ENCODE data around the gene NR6A1.
A peak's percentile ranks its signal among the peaks of the same experiment; 100 is the strongest.

NR6A1 gene

DNA sequence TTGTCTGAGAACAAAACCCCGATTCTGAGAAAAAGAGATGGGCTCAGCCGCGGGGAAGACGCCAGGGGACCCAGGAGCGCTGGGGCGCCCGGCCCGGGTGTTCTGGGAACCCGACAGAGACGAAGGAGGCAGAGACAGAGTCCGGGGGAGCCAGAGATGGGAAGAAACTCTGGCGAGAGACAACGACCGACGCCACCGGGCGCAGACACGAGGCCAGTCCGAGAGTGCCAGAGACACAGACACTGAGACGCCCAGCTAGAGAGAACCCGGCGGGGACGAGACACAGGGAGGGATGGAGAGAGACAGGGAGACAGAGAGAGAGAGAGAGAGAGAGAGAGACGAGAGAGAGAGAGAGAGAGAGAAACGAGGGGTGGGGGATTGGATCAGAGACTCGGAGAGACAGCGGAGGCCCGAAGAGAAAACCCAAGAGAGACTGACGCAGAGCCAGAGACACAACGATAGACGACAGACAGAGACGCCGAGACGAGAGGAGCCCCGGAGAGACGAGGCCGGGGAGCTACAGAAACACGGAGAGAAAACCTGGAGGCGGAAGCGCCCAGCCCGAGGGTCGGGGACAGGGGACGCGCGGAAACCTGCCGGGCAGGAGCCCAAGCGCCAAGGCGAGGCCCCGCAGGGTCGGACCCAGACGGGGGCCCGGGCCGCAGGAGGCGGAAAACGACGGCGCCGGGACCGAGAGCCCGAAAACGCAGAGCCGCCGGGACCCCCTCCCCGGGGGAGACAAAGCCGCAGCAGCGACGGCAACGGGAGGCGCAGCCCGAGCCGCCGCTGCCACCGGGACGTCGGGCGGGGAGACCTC lies 267.2 kb downstream of the NR6A1 start:
- DNase-seq (ENCODE audit: low read depth): no peak

DNA sequence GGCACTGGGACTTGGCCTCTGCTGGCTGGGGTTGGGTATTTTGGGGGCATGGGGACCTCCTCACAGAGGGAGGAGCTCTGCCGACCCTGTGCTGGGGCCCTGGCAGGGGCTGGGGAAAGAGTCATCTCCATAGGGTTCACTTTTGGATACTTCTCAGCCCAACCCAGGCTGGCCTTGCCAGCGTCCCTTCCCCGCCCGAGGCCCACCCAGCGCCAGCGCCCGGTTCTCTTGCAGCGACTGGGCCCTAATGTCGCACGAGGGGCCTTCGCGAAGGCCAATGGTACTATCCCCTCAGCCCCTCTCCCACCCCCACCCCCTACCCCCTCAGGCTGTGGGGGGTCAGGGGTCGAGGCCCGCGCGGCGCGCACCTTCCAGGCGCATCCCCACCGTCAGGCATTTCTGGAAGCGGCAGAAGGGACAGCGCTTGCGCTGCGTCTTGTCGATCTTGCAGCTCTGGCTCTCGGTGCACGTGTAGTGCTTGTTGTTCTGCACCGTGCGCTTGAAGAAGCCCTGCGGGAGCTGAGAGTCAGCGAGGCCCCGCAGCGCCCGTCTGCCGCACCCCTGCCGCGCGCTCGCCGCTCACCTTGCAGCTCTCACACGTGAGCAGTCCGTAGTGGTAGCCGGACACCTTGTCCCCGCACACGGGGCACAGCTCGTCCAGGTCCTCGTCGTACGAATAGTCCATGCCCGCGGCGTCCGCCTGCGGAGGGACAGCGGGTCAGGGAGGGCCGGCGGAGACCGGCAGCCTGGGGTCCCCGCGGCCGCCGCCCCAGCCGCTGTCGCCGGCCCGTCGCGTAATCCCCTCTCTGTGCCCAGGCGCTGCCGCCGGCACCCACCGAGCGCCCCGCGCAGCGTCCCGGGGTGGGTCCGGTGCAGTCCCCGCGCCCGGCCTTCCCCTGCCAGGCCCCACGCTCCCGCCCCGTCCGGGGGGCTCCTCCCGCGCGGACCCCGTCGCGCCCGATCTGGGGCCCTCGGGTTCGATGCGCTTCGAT lies 268.1 kb downstream of the NR6A1 start:
- DNase-seq (ENCODE audit: low read depth): peak; percentile 14

DNA sequence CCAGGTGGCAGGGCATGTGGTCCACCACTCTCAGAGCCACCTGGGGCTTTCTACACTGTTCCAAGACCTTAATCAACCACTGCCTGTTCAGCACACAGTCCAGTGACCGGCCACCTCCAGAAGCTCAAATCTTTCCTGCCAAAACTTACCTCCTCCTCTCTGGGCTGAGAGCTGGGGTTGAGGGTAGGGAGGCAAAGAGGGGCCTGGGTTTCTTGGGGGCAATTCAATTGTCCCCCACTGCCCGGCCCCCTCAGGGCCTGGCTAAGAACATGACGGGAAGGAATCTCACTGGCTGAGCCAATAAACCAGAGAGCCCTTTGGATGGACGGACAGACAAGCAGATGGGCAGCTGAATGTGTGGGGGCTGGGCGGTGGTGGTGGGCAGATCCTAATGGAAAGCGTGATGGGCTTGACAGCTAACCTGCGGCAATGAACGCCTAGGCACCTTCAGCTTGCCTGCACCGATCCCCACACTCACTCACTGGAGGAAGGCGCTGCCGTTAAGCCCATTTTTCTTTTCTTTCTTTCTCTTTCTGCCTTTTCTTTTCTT lies 269.3 kb downstream of the NR6A1 start:
- no peak for DNase-seq (ENCODE audit: low read depth)

GRCh38 chr9:124500796-124501611 lies 270.1 kb downstream of the NR6A1 start:
- no peak for DNase-seq (ENCODE audit: low read depth)

- DNase-seq (ENCODE audit: low read depth): no peak
These were observed 270.9 kb downstream of the NR6A1 start for GRCh38 chr9:124500028-124500795.

DNA sequence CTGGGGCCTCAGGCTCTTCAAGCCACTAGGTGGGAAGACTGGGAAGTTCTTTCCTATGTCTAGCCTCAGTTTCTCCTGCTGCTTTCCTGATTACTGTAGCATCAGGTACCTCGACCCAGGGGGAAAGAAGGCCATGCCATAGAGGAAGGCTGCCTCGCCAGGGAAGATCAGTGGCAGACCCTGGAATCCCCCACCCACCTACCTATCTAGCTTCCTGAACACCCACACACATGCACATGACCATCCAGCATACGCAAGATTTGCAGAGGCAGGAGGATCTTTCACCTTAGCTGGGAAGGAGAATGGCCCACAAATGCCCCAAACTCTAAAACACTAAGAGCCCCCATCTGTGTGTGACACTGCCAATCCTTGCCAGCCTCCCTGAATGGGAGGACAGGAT lies 271.9 kb downstream of the NR6A1 start:
- DNase-seq (ENCODE audit: low read depth): no peak

- no peak for DNase-seq (ENCODE audit: low read depth)
These were observed 272.5 kb downstream of the NR6A1 start for GRCh38 chr9:124498499-124499146.

DNA sequence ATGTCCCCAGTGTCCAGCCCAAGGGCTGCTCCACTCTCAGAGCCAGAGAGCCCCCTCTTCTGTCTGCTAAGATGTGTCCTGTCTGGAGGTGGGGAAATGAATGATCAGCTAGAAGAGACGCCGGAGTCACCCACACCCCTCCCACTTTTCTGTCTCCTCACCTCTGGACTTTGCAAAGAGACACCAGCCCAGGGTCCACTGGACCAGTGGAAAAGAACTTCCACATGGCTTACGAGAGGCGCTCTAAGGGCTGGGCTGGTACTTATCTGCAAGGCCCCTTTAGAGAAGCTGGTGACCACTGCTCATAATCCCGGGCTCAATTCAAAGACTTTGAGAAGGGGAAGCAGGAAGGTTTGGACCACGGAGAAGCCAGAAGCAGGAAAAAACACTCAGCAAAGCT lies 273.1 kb downstream of the NR6A1 start:
- DNase-seq (ENCODE audit: low read depth): no peak

DNA sequence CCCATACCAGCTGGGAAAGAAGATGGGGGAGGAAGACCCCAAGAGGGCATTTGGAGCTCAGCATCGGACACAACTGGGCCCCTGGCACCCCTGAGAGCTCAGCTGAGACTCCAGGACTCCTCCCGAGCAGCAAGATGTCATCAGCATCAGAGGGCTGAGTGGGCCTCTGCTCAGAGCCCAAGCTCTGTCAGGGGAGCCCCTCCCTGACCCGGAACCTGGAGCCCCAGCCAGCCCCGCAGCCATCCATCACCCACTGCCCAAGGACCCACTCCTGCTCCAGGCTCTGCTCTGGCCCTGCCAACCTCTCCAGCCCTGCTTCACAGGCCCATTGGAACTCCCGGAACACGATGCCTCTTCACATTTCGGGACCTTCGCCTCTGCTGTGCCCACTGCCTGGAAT lies 273.7 kb downstream of the NR6A1 start:
- DNase-seq (ENCODE audit: low read depth): no peak

- no peak for DNase-seq (ENCODE audit: low read depth)
These were observed 274.6 kb downstream of the NR6A1 start for GRCh38 chr9:124496463-124496862.

DNA sequence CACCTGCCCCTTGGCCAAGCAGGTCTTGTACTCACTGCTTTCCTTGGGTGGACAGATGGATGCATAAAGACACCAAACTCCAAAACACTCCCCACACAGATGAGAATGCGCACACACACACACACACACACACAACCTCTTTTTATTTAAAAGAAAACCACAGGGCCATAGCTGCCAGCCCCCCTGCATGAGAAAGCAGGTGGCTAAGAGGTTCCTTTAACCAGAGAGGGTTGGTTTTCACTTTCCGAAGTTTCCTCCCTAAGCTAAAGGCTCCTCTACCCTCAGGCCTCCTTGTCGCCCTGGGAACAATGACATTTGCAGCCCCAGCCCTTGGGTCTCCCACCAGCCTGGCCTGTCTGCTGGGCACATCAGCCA lies 275.0 kb downstream of the NR6A1 start:
- no peak for DNase-seq (ENCODE audit: low read depth)

DNA sequence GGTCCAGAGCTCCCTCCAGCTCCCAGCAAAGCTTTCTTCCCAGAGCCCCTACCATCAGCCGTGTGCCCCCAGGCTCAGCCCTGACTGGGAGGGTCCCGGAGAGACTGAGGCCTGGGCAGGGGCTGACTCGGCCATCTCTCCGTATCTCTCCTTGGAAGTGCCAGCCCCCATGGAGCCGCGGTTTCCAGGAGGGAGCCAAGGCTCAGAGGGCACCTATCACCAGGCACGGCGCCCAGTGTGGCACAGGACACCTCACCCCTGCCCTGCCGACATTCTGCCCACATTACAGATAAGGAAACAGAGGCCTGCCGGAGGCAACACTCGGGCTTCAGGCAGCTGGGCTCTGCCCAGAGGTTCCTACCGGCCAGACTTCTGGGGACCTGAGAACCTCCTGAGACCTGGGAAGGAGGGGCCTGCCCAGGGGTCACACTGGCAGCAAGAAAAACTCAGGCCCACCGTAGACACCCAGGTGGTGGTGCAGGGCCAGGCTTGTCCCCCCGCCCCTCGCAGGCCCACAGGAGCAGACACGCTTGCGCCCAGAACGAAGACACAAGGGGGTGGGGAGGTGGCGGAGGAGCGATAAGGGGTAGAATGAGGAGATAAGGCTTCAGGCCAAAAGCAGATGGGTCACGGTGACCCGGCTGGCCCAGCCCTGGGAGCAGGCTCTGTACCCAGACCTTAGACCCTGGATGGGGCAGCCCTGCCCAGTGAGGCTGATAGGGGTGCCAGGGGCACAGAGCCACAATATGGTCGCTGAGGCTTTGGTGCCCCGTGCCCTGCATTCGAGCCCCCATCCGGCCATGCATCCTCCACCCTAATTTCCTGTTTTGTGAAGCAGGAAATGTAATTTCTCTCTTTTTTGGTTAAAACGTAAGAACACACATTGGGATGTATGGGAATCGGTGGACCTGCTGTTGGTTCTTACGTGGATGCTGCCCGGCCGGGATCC lies 275.7 kb downstream of the NR6A1 start:
- no peak for DNase-seq (ENCODE audit: low read depth)

DNA sequence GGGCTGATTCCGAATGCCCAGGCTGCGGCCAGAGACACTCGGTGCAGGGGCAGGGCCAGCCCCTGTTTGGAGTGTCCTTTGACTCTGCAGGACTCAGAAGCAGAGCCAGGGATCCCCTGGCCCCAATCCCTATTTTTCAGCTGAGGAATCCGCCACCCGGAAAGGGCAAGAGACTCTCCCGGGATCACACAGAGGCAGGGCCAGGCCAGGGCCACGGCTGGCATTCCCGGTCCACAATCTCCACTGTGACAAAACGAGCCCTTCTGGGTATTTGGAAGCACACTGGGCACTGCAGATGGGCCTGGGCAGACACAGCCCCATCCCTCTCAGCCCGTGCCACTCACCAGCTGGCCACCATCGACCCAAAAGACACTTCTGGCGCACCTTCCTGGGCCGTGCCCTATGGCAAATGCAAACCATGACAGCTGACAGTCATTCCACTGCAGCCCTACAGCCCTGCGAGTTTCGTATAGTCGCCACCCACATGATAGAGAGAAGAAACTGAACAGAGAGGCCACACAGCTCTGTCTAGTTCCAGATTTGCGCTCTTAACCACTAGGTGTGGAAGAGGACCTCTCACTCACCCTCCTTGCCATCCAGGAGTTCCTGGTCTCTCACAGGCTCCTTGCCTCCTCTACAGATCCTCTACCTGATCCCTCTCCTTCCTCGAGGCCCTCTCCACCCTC lies 277.2 kb downstream of the NR6A1 start:
- no peak for DNase-seq (ENCODE audit: low read depth)

DNA sequence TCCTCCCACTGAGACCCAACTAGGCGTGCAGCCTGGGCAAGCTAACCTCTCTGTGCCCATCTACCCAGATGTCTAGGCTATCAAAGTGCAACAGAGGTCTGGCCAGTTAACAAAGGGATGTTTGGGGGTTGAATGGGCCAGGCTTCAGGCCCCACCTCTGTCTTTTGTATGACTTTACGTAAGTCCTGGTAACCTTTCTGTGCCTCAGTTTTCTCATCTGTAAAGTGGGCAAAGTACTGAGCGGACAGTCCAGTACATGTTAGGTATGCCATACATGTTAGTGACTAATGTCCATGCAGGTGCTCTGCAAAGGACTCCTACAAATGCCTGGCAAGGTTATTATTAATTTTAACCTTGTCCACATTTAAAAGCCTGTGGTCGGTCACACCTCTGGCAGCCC lies 277.9 kb downstream of the NR6A1 start:
- no peak for DNase-seq (ENCODE audit: low read depth)

GRCh38 chr9:124492818-124493217 lies 278.3 kb downstream of the NR6A1 start:
- DNase-seq (ENCODE audit: low read depth): no peak

GRCh38 chr9:124491049-124491975 lies 279.8 kb downstream of the NR6A1 start:
- no peak for DNase-seq (ENCODE audit: low read depth)

GRCh38 chr9:124490004-124490403 lies 281.1 kb downstream of the NR6A1 start:
- no peak for DNase-seq (ENCODE audit: low read depth)

DNA sequence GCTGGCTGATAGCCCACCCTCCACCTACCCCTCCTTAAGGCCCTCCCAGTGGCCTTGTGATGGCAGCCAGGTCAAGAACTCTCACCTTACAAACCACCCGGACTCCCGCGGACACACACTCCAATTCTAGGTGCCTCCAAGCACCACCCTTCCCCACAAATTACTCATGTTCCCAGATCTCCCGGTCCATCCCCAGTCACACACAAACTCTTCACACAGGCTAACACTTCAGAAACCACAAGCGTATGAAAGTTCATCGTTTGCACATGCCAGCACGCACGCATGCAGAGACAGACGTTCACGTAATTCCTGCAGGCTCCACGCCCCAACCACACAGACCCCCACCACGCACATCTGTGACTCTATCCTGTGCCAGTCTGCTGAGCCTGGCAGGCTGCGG lies 281.9 kb downstream of the NR6A1 start:
- no peak for DNase-seq (ENCODE audit: low read depth)

All from iris pigment epithelial cell (primary cell).